GM23248 (cell line): ENCODE data around the gene DIAPH1. TPM values are rescaled to one million over a fixed set of nuclear protein-coding genes. Genes with fewer than 3 reads are reported as not detected.

Source experiments
- DNase-seq: peaks from one replicate; pipeline ENCODE4 v3.0.0-alpha.2; 2015
- H2AFZ ChIP-seq: fragments of 200-600 bp; sonication (generic); 2 replicates; pipeline ENCODE4 v1.6.1; 2016; ENCODE audit warnings: antibody characterized with exemption
- H3F3A ChIP-seq: fragments of 200-600 bp; sonication (generic); 2 replicates; pipeline ENCODE4 v1.6.1; 2016; ENCODE audit warnings: mild to moderate bottlenecking, antibody characterized with exemption, mixed run types; ENCODE audit not compliant: insufficient read depth
- H3K27ac ChIP-seq: fragments of 200-600 bp; sonication (generic); 2 replicates; pipeline ENCODE4 v1.5.1; 2016; ENCODE audit warnings: mild to moderate bottlenecking
- H3K27me3 ChIP-seq: fragments of 200-600 bp; sonication (generic); replicated peaks from 2 replicates; pipeline ENCODE4 v1.6.1; 2016; ENCODE audit warnings: mild to moderate bottlenecking; ENCODE audit not compliant: insufficient read depth
- H3K36me3 ChIP-seq: fragments of 200-600 bp; sonication (generic); 2 replicates; pipeline ENCODE4 v1.6.1; 2016; ENCODE audit warnings: low read depth, mild to moderate bottlenecking
- H3K4me1 ChIP-seq: fragments of 200-600 bp; sonication (generic); 2 replicates; pipeline ENCODE4 v1.6.1; 2016; ENCODE audit warnings: mild to moderate bottlenecking; ENCODE audit not compliant: insufficient read depth
- H3K4me2 ChIP-seq: fragments of 200-600 bp; sonication (generic); one replicate; pipeline ENCODE4 v1.6.1; 2016; ENCODE audit warnings: mild to moderate bottlenecking; ENCODE audit not compliant: unreplicated experiment
- H3K4me3 ChIP-seq: fragments of 200-600 bp; sonication (generic); 2 replicates; pipeline ENCODE4 v1.5.1; 2016; ENCODE audit warnings: mild to moderate bottlenecking
- H3K79me2 ChIP-seq: fragments of 200-600 bp; sonication (generic); 2 replicates; pipeline ENCODE4 v1.6.1; 2016; ENCODE audit warnings: mild to moderate bottlenecking; ENCODE audit not compliant: insufficient read depth
- H3K9ac ChIP-seq: fragments of 200-600 bp; sonication (generic); 2 replicates; pipeline ENCODE4 v1.6.1; 2016; ENCODE audit warnings: mild to moderate bottlenecking
- H3K9me2 ChIP-seq: fragments of 200-600 bp; sonication (generic); 2 replicates; pipeline ENCODE4 v1.6.1; 2016; ENCODE audit warnings: mixed run types, mild to moderate bottlenecking, moderate library complexity; ENCODE audit not compliant: insufficient read depth
- H3K9me3 ChIP-seq: fragments of 200-600 bp; sonication (generic); one replicate; pipeline ENCODE4 v1.6.1; 2017; ENCODE audit warnings: low read depth
- H4K20me1 ChIP-seq: fragments of 200-600 bp; sonication (generic); 2 replicates; pipeline ENCODE4 v1.6.0; 2016; ENCODE audit not compliant: insufficient read depth
- EZH2 ChIP-seq: fragments of 200-600 bp; sonication (generic); IDR thresholded peaks from 2 replicates; pipeline ENCODE4 v1.6.1; 2018; ENCODE audit warnings: antibody characterized with exemption, mild to moderate bottlenecking; ENCODE audit not compliant: insufficient read depth, poor library complexity, severe bottlenecking
- EZH2phosphoT487 ChIP-seq: fragments of 200-600 bp; sonication (generic); IDR thresholded peaks from 2 replicates; pipeline ENCODE4 v1.6.1; 2018; ENCODE audit warnings: antibody characterized with exemption, moderate library complexity, mild to moderate bottlenecking, low read depth; ENCODE audit not compliant: insufficient read depth
- WGBS, 2 experiments: methylation state at CpG; one replicate each; pipeline ENCODE4 v1.1.6; 2015 to 2017; ENCODE audit warnings: low lambda C conversion rate in 2 of 2, low coverage in 1 of 2; ENCODE audit errors: missing lambda C conversion rate in 2 of 2; 5-methylcytosine and 5-hydroxymethylcytosine counted together
- in situ Hi-C: fragments of 300-500 bp; cut with MboI; formaldehyde crosslinking; loops from 2 replicates; pipeline ENCODE4 v1.15.0; 2020
- polyA plus RNA-seq: library from polyadenylated mRNA; unstranded; fragments of >200 nt; fragmentation: Nextera tagmentation; extraction: Ambion mirVana; gene quantifications from 2 replicates; pipeline ENCODE4 v1.2.1, GENCODE V29; 2016
- total RNA-seq: library from RNA; depleted of rRNA; stranded (reverse); fragments of >200 nt; shearing (Covaris generic); gene quantifications from 2 replicates; pipeline ENCODE4 v1.2.3, GENCODE V29; 2014

Gene DIAPH1
- total and polyA plus RNA-seq, 2 experiments from 2014 or later, result 26.0 to 34.4 TPM

DNA sequence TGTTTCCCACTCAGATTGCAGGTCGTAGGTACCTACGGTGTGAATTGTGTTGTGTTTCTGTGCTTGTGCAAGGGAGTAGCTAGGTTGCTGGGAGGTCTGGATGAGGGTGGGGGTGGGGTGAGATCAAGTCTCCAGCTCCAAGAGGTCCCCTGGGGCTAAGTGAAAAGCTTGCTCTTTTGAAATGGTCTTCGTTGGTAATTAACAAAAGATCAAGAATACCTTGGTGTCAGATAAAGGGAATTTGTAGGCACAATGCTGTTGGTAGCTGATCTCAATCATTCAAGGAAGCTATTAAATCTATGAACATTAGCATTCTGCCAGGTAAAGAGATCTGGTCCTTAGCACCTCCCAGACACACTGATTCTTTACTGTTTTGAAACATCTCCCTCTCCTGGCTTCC lies 134.9 kb downstream of the DIAPH1 start:
- TF ChIP-seq EZH2, result no peak
- TF ChIP-seq EZH2phosphoT487, result no peak
- Histone ChIP-seq H2AFZ (no peak overlapping the region), H3F3A (peaks cover 18% of the 10 kb centered on the region), H3K4me2 (no peak overlapping the region), H3K27me3 (no peaks in the 10 kb centered on the region), H3K27ac (no peak overlapping the region), H3K4me1 (peaks cover 35% of the 10 kb centered on the region), H3K9ac (0 out of 2 replicates have a peak overlapping the region, but pooled peaks have one; percentile 49), H4K20me1 (0 out of 2 replicates have a peak, but pooled peaks cover 3% of the 10 kb centered on the region), H3K9me3 (no peaks in the 10 kb centered on the region), H3K9me2 (no peaks in the 10 kb centered on the region), H3K4me3 (peak overlapping the region; percentile 67), H3K36me3 (no peaks in the 10 kb centered on the region), H3K79me2 (peaks cover 92% of the 10 kb centered on the region)
- WGBS, 2 experiments, result 55 to 66% methylated on average over 3 of the region's 3 CpGs
- DNase-seq, result no peak
- in situ Hi-C loops, result no loop called here

DNA sequence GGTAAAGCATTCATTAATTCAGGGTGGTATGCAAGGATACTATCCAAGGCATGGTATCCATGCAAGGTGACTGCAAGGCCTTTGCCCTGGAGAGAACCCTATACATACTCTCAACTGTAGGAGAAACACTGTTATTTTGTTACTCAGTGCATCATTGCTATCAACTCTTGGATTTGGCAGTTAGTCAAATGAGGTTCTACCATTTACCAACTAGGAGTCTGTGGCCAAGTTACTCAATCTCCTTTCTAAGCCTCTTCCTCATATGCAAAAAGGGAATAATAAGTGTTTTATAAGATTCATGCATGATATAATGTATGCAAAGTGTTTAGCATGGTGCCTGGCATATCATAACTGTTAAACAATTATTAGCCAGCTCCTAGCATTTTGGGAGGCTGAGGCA lies 139.0 kb downstream of the DIAPH1 start:
- peaks cover 72% of the 10 kb centered on the region for H3K79me2 ChIP-seq
- peaks cover 33% of the 10 kb centered on the region for H3F3A ChIP-seq
- H2AFZ ChIP-seq, result no peak overlapping the region
- H3K27ac ChIP-seq, result no peak overlapping the region
- H3K27me3 ChIP-seq, result no peaks in the 10 kb centered on the region
- peaks cover 9% of the 10 kb centered on the region; the same call in 1 of the 2 replicates for H4K20me1 ChIP-seq
- in situ Hi-C loops, result no loop called here
- no peak overlapping the region for H3K4me2 ChIP-seq
- DNase-seq, result peak; percentile 43
- no peaks in the 10 kb centered on the region; the same call in 1 of the 2 replicates for H3K36me3 ChIP-seq
- H3K9me2 ChIP-seq, result no peaks in the 10 kb centered on the region
- H3K4me3 ChIP-seq, result no peak overlapping the region
- no peak overlapping the region for H3K9ac ChIP-seq
- no peak for TF ChIP-seq EZH2phosphoT487
- no peak for TF ChIP-seq EZH2
- no peaks in the 10 kb centered on the region for H3K9me3 ChIP-seq
- H3K4me1 ChIP-seq, result peaks cover 37% of the 10 kb centered on the region

DNA sequence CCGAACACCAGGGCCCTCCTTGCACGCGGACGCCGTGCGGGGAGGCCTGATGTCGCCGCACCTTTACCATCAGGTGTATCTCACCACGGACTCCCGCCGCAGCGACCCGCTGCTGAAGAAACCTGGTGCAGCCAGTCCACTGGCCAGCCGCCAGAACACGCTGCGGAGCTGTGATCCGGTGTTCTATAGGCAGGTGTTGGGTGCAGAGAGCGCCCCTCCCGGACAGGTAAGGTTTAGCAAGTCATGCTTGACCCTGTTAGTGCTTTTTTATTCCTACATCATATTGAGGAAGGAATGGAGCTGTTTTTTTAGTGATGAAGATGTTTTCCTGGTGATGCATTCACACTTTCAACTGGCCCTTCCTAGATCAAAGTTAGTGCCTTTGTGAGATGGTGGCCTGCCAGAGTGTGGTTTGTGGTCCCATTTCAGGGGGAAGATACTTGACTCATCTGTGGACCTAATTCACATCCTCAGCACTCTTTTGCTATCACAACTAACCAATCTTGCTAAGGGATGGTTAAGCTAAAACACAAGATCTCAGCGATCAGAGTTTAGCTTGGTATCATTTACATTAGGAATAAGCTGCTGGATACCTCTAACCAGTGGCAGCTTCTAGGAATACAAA lies 140.4 kb downstream of the DIAPH1 start:
- Histone ChIP-seq H3K27me3 (no peaks in the 10 kb centered on the region), H3K9me2 (no peaks in the 10 kb centered on the region), H3K4me1 (peaks cover 29% of the 10 kb centered on the region), H3F3A (peaks cover 41% of the 10 kb centered on the region), H3K9ac (peak overlapping the region; percentile 84), H3K4me3 (peak overlapping the region; percentile 88), H4K20me1 (peaks cover 9% of the 10 kb centered on the region; the same call in 1 of the 2 replicates), H2AFZ (no peak overlapping the region), H3K4me2 (peak overlapping the region; percentile 93), H3K27ac (no peak overlapping the region), H3K79me2 (peaks cover 66% of the 10 kb centered on the region), H3K9me3 (no peaks in the 10 kb centered on the region), H3K36me3 (no peaks in the 10 kb centered on the region; the same call in 1 of the 2 replicates)
- no peak for TF ChIP-seq EZH2
- TF ChIP-seq EZH2phosphoT487, result no peak
- peak; percentile 58 for DNase-seq
- 4% methylated on average over 20 of the region's 20 CpGs for WGBS, 2 experiments
- in situ Hi-C loops, result no loop called here

DNA sequence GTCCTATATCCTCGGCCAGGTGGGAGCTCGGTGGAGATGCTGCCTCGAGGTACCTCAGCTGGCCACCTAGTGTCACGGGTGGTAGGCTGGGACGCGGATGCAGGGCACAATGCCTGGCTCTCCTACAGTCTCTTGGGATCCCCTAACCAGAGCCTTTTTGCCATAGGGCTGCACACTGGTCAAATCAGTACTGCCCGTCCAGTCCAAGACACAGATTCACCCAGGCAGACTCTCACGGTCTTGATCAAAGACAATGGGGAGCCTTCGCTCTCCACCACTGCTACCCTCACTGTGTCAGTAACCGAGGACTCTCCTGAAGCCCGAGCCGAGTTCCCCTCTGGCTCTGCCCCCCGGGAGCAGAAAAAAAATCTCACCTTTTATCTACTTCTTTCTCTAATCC lies 141.0 kb downstream of the DIAPH1 start:
- Histone ChIP-seq H3K4me2 (peak overlapping the region; percentile 93), H3K9ac (peak overlapping the region; percentile 84), H3K4me1 (peaks cover 29% of the 10 kb centered on the region), H3K4me3 (peak overlapping the region; percentile 88), H3K36me3 (no peaks in the 10 kb centered on the region; the same call in 1 of the 2 replicates), H3K27ac (peak overlapping the region; percentile 76; the same call in 1 of the 2 replicates), H3K9me3 (no peaks in the 10 kb centered on the region), H3K9me2 (no peaks in the 10 kb centered on the region), H4K20me1 (peaks cover 9% of the 10 kb centered on the region; the same call in 1 of the 2 replicates), H3K27me3 (no peaks in the 10 kb centered on the region), H2AFZ (no peak overlapping the region), H3F3A (peaks cover 47% of the 10 kb centered on the region), H3K79me2 (peaks cover 60% of the 10 kb centered on the region)
- peak; percentile 54 for DNase-seq
- 10% methylated on average over 13 of the region's 13 CpGs for WGBS, 2 experiments
- TF ChIP-seq EZH2phosphoT487 (no peak), EZH2 (no peak)
- in situ Hi-C loops, result no loop called here
